ENCODE results near the gene ZSWIM5.
"Not testable (repeated sequence)": the region's sequence is repeated elsewhere in the genome, so short reads cannot be mapped to it uniquely, and the experiment has no call there.

ZSWIM5 gene

DNA sequence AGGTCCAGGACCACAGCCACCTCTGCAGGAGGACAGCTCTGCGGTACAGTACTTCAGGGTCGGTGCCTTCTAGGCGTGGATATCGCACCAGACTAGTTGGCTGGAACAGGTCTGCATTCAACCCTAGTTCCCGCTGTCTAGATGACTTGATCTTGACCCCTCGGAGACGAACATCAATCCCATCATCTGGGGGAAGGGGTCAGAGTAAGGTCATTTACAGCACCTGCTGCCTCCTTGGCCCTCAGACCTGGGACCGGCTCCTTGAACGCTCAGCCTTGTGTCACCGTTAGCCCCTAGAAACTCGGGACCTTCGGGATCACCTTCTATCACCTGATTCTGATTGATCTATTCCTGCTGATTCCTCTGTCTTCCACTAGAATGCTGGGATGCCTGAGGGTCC lies 197.9 kb downstream of the ZSWIM5 start:
- FAIRE-seq (no peak), DNase-seq (ENCODE audit: insufficient read length, low spot score) (no peak)

DNA sequence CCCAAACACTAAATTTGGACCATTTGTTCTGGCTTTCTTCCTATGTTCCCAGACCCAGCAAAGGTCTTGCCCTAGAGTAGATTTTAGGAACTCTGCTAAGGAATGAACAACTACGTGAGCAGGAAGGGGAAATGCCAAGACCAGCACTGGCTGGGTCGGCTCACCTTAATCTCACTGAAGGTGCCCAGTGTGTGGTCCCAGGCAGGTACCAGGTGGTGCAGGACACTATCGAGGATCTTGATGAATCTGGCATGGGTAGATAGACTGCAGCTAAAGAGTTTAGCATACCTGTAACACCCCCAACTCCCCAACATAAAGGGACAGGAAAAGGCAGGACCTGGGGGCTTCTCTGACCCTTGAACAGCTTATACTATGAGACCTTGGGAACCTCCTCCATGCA lies 198.3 kb downstream of the ZSWIM5 start:
- no peak for DNase-seq (ENCODE audit: insufficient read length, low spot score)
- no peak for FAIRE-seq

- DNase-seq (ENCODE audit: insufficient read length, low spot score), result no peak
- no peak for FAIRE-seq
Measured at GRCh38 chr1:45007311-45007710, 199.1 kb downstream of the ZSWIM5 start.

DNA sequence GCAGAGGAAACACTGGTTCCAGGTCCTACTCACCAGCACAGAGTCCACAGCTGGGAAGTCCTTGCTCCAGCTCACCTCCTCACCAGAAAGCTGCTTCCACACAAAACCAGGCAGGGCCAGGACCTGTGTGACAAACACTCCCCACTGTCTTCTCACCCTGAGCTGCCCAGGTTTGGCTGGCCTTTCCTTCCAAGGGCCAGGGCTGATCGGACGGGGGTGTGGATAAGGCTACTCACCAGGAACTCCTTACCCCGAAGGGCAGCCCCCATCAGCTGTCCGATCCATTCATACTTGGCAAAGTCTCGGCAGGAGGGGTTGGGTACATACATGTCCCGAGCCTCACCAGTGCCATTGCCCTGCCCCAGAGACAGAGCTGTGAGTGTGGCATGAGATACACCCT lies 200.6 kb downstream of the ZSWIM5 start:
- no peak for FAIRE-seq
- no peak for DNase-seq (ENCODE audit: insufficient read length, low spot score)

- no peak for DNase-seq (ENCODE audit: insufficient read length, low spot score)
- no peak for FAIRE-seq
Measured at GRCh38 chr1:45004281-45004920, 202.0 kb downstream of the ZSWIM5 start.

DNA sequence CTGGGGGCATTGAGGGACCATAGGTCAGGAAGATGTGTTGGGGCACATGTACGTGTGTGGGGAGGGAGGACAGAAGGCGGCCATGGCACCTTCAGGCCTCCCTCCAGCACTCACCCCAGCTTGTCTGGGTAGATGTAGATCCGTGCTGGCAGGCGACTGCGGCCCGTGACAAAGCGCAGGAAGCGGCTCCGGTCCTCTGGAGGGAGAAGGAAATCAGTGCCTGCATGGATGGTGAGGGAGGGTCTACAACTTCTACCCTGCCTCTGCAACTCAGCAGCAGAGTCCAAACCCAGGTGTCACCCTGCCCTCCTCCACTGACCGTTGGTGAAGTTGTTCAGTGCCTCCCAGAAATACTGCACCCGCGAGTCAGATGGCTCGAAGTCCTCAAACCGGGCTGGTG lies 202.7 kb downstream of the ZSWIM5 start:
- FAIRE-seq, result no peak
- no peak for DNase-seq (ENCODE audit: insufficient read length, low spot score)

DNA sequence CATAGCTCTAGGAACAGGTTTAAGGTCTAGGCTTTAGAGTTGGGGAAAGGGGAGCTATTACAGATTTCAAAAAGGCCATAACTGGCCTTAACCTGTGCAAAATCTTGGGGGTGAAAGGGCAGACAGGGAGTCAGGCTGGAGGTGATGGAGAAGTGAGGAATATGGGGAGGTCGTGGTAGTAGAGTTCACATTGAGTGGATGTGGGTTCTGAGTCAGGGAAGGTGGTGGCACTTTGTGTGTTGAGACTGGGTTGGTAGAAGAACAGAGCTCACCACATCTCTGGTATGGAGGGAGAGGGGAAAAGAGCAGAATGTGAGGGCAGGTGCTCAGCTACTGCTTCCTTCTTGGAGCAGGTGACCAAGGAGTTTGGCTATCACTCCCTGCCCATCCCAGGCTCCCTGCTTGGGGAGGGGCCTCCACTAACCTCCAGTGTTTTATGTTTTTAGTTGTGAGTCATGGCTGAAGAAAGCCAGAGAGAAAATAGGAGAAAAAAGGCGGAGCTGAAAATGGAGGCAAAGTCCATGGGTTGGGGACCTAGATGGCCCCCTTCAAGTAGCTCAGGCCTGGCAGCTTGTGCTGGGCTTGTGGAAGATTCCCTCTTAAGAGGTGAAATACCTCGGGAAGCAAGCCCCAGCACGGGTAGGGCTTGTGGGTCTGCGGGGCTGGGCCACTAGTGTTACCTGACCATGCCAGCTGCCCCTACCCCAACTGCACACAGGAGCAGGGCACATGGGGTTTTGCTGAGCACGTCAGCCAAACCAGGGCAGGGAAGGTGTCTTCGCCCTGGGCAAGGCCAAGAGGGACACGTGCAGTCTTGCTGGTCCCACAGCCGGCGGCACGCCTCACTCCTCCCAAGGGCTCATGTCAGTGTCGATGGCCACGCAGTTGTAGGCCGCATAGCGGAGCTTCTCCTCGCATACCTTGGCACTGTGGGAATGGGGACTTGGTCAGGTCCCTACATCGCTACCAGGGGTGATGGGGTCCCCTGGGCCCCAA lies 203.5 kb downstream of the ZSWIM5 start:
- no peak for DNase-seq (ENCODE audit: insufficient read length, low spot score)
- no peak for FAIRE-seq

DNA sequence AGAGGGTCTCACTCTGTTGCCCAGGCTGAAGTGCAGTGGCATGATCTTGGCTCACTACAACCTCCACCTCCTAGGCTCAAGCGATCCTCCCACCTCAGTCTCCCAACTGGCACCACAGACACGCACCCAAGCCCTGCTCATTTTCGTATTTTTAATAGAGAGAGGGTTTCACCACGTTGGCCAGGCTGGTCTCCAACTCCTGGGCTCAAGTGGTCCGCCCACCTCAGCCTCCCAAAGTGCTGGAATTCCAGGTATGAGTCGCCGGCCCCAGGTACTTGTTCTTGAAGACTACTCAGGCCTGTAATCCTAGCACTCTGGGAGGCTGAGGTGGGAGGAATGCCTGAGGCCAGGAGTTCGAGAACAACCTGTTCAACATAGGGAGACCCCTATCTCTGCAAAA lies 204.8 kb downstream of the ZSWIM5 start:
- not testable (repeated sequence) for DNase-seq (ENCODE audit: insufficient read length, low spot score); FAIRE-seq

DNA sequence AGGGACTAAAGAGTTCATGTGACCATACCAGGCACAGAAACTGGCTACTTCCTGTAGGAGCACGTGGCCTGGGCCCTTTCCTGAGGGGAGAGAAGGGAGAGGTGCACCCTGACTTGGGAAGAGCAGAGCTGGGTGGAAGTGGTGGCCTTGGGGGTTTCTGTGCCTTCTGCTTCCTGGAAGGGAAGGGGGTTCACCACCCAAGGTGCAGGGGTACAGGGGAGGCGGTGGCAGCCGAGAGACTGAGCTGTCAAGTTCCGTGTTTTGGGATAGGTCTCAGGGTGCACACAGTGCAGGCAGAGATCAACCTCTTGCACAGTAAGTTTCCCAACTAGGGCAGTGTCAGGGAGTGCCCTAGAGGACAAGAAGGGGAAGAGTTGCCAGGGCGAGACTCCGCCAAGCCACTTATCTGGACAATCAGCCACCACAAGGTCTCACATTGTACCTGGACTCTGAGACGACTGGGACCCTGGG lies 205.4 kb downstream of the ZSWIM5 start:
- DNase-seq (ENCODE audit: insufficient read length, low spot score), result no peak
- FAIRE-seq, result no peak

- DNase-seq (ENCODE audit: insufficient read length, low spot score) (no peak), FAIRE-seq (no peak)
Measured at GRCh38 chr1:44999232-44999631, 207.2 kb downstream of the ZSWIM5 start.

DNA sequence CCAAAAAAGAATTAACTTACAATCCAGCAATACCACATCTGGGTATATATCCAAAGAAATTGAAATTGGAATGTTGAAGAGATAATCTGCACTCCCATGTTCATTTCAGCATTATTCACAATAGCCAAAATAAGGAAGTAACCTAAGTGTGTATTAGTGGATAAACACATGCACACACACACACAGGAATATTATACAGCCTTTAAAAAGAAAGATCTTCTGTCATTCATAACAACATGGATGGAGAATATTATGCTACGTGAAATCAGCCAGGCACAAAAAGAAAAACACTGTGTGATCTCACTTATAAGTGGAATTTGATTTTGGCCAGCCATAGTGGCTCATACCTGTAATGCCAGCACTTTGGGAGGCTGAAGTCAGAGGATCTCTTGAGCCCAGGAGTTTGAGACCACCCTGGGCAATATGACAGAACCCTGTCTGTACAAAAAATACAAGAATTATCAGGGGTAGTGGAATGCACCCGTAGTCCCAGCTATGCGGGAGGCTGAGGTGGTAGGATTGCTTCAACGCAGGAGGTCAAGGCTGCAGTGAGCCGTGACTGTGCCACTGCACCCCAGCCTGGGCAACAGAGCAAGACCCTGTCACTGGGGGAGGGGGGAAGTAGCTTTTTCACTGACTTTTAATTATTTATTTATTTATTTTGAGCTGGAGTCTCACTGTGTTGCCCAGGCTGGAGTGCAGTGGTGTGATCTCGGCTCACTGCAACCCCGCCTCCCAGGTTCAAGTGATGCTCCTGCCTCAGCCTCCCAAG lies 210.8 kb downstream of the ZSWIM5 start:
- no peak for FAIRE-seq

DNA sequence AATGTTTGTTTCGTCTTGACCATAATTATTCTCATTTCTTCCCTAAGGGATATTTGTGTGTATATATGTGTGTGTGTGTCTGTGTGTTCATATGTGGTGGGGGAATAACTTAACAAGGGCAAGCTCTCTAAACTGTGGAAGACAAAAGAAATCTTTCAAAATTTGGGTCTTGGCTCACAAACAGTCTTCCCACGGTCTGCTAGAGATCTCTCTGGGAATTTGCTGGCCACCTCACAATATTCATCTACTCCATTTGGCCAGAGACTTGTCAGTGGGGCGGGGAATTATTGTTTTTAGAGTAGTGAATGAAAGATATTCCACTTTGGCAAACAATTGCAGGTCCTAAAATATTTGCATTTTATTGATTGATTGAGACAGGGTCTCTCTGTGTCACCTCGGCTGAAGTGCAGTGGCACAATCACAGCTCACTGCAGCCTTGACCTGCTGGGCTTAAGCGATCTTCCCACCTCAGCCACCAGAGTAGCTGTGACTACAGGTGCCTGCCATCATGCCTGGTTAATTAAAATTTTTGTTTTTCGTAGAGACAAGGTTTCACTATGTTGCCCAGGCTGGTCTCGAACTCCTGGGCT lies 212.0 kb downstream of the ZSWIM5 start:
- FAIRE-seq (no peak), DNase-seq (ENCODE audit: insufficient read length, low spot score) (no peak)

More for the DNA sequence above, 210.8 kb downstream of the ZSWIM5 start:
- DNase-seq (ENCODE audit: insufficient read length, low spot score), result no peak

DNA sequence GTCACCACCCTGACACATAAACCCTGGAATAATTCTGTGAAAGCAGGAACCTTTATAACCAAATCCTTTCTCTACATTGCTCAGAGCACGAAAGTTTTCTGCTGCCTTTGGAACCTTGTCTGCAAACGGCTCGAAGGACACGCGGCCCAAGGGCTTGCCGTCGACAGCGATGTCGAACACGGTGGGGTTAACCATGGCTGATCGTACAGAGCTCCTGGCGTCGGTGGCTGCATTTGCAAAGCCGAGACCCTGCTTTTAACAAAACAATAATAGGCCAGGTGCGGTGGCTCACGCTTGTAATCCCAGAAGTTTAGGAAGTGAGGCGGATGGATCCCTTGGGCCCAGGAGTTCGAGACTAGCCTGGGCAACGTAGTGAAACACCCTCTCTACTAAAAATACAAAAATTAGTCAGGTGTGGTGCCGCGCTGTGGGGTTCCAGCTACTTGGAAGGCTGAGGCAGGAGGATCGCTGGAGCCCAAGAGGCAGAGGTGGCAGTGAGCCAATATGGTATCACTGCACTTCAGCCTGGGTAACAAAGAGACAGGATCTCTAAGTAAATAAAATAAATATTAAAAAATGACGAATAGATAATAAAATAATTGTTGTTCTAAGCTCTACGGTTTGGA lies 217.8 kb downstream of the ZSWIM5 start:
- no peak for DNase-seq (ENCODE audit: insufficient read length, low spot score)
- no peak for FAIRE-seq

- DNase-seq (ENCODE audit: insufficient read length, low spot score) (no peak), FAIRE-seq (no peak)
Measured at GRCh38 chr1:44985747-44986359, 220.6 kb downstream of the ZSWIM5 start.

- not testable (repeated sequence) for FAIRE-seq; DNase-seq (ENCODE audit: insufficient read length, low spot score)
Measured at GRCh38 chr1:44977372-44977771, 229.0 kb downstream of the ZSWIM5 start.

- no peak for FAIRE-seq
- no peak for DNase-seq (ENCODE audit: insufficient read length, low spot score)
Measured at GRCh38 chr1:44976252-44976651, 230.2 kb downstream of the ZSWIM5 start.

- FAIRE-seq (no peak), DNase-seq (ENCODE audit: insufficient read length, low spot score) (no peak)
Measured at GRCh38 chr1:44973645-44974044, 232.8 kb downstream of the ZSWIM5 start.

DNA sequence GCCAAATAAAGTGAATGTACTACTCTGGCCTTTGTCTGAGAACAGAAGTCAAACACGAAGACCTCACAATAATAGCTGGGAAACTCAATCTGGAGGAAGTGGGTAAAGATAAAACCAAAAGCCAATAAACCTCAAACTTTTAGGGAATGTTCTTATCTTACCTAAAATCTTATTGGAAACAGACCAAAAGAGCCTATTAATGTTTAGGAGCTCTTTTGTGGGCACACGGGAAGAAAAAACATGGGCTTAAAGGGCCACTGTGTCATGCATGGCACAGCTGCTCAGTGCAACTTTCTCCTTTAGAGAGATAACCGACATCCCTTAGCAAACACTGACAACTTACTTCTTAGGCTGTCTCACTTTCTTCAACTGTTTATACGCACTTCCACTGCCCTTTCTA lies 236.1 kb downstream of the ZSWIM5 start:
- FAIRE-seq (no peak), DNase-seq (ENCODE audit: insufficient read length, low spot score) (no peak)

All from HTR-8/SVneo (cell line).